Placental pericyte (primary cell): ENCODE data around the gene TUBG1. TPM values are rescaled to one million over a fixed set of nuclear protein-coding genes. Genes with fewer than 3 reads are reported as not detected.

Experiments
- total RNA-seq: library from RNA; depleted of rRNA; stranded (reverse); fragments of >200 nt; gene quantifications from 2 replicates; pipeline ENCODE4 v1.2.3, GENCODE V29; 2012

TUBG1 gene
- 23.0 and 79.5 TPM in 2 replicates for total RNA-seq

GRCh38 chr17:42609182-42609813 is at the start of gene TUBG1, which contains the start of gene RETREG3:
Gene TUBG1, plus strand, starts transcription at chr17:42609683. Its CDS starts 55 bp downstream, at chr17:42609738.
Gene RETREG3, minus strand, starts transcription at chr17:42609374. Its CDS starts 50 bp downstream, at chr17:42609324.

GRCh38 chr17:42561897-42562387 is 47.5 kb upstream of the TUBG1 start, which contains the start of gene COASY:
Gene COASY, plus strand, starts transcription at chr17:42562148. Its CDS starts 475 bp downstream, at chr17:42562623.

GRCh38 chr17:42566883-42567573 is 42.5 kb upstream of the TUBG1 start, which contains the start of gene MLX:
Gene MLX, plus strand, starts transcription at chr17:42567100. Its CDS starts 25 bp downstream, at chr17:42567125.

GRCh38 chr17:42577532-42578281 is 31.8 kb upstream of the TUBG1 start, which contains the start of gene PSMC3IP:
Gene PSMC3IP, minus strand, starts transcription at chr17:42577729. Its CDS starts 43 bp downstream, at chr17:42577686.

GRCh38 chr17:42659079-42659931 is 49.8 kb downstream of the TUBG1 start, which contains the start of gene TUBG2:
Gene TUBG2, plus strand, starts transcription at chr17:42659284. Its CDS starts 220 bp downstream, at chr17:42659504.

Other genes with a start within 250 kb of the TUBG1 start
- 101 and 119 TPM in 2 replicates for gene STAT3, start 221.2 kb upstream of the TUBG1 start, total RNA-seq
- gene CAVIN1, start 186.4 kb upstream of the TUBG1 start, total RNA-seq = 437 and 1,037 TPM in 2 replicates
- 58.6 and 65.2 TPM in 2 replicates for gene ATP6V0A1, start 150.8 kb upstream of the TUBG1 start, total RNA-seq
- gene NAGLU, start 73.4 kb upstream of the TUBG1 start, total RNA-seq = 41.2 and 58.4 TPM in 2 replicates
- gene HSD17B1, start 56.8 kb upstream of the TUBG1 start, total RNA-seq = 6.8 and 8.4 TPM in 2 replicates
- gene COASY, start 47.5 kb upstream of the TUBG1 start, total RNA-seq = 27.1 and 30.4 TPM in 2 replicates
- gene MLX, start 42.6 kb upstream of the TUBG1 start, total RNA-seq = 32.4 and 55.7 TPM in 2 replicates
- gene PSMC3IP, start 32.0 kb upstream of the TUBG1 start, total RNA-seq = 1.3 and 13.7 TPM in 2 replicates
- 97.6 and 118 TPM in 2 replicates for gene RETREG3, start 309 bp upstream of the TUBG1 start, total RNA-seq
- 10.9 and 14.9 TPM in 2 replicates for gene TUBG2, start 49.6 kb downstream of the TUBG1 start, total RNA-seq
- gene PLEKHH3, start 67.3 kb downstream of the TUBG1 start, total RNA-seq = 10.7 and 11.0 TPM in 2 replicates
- gene CCR10, start 72.2 kb downstream of the TUBG1 start, total RNA-seq = 1.0 and 1.1 TPM in 2 replicates
- 15.6 and 41.1 TPM in 2 replicates for gene CNTNAP1, start 72.8 kb downstream of the TUBG1 start, total RNA-seq
- 20.5 and 31.5 TPM in 2 replicates for gene EZH1, start 135.4 kb downstream of the TUBG1 start, total RNA-seq
- gene RAMP2, start 151.5 kb downstream of the TUBG1 start, total RNA-seq = 0.29 TPM in 1 of 2 replicates, not detected in the other
- gene VPS25, start 163.8 kb downstream of the TUBG1 start, total RNA-seq = 57.3 and 83.3 TPM in 2 replicates
- 0.44 and 1.0 TPM in 2 replicates for gene WNK4, start 170.9 kb downstream of the TUBG1 start, total RNA-seq
- 32.4 and 59.3 TPM in 2 replicates for gene COA3, start 189.0 kb downstream of the TUBG1 start, total RNA-seq
- under 0.01 TPM in 1 of 2 replicates, not detected in the other for gene CNTD1, start 189.2 kb downstream of the TUBG1 start, total RNA-seq
- gene BECN1, start 214.6 kb downstream of the TUBG1 start, total RNA-seq = 77.9 and 79.9 TPM in 2 replicates
- gene PSME3, start 223.7 kb downstream of the TUBG1 start, total RNA-seq = 74.0 and 146 TPM in 2 replicates
- gene AOC2, start 234.9 kb downstream of the TUBG1 start, total RNA-seq = 0.44 and 0.72 TPM in 2 replicates
- under 0.01 and 0.22 TPM in 2 replicates for gene AOC3, start 241.5 kb downstream of the TUBG1 start, total RNA-seq